ENCODE data around the gene TLCD2. TPM values are rescaled to one million over a fixed set of nuclear protein-coding genes. Genes with fewer than 3 reads are reported as not detected.

The TLCD2 gene
- total and polyA plus RNA-seq, 5 donors from 2014 or later: 0.03 to 0.35 (median 0.17) TPM; not detected in 2

DNA sequence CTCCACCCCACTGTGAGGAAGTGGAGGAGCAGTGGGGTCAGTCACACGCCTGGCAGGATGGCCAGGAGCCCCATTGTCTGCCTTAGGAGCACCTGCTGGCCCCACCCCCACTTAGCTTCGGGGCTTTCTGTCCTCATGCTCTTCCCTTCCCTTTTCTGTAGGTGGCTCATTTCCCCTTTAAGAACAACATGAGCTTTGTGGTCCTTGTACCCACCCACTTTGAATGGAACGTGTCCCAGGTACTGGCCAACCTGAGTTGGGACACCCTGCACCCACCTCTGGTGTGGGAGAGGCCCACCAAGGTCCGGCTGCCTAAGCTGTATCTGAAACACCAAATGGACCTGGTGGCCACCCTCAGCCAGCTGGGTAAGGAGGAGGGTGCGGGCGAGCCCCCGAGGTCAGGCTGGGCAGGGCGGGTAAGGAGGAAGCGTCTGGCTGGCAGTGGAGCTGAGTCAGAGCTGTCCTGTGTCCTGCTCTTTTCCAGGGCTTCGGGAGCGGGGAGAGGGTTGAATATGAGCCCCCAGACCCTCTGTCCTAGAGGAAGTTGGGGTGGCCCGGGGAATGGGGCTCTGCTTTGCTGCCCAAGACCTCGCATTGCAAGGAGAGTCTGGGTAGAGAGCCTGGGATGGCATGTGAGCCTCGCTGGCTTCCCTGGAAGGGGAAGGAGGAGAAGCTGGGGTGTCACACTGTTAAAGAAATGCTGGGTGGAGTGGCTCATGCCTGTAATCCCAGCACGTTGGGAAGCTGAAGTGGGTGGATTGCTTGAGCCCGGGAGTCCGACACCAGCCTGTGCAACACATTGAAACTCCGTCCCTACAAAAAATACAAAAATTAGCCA lies 42.5 kb upstream of the TLCD2 start:
- Mint-ChIP-seq H3K27ac (peak overlapping the region in 1 of 3 donors; percentile 51), H3K9me3 (peaks cover 0 to 3% (median 0%) of the 10 kb centered on the region in 7 donors), H3K27me3 (peaks cover 10% of the 10 kb centered on the region), H3K4me1 (no peaks in the 10 kb centered on the region), H3K36me3 (no peaks in the 10 kb centered on the region), H3K4me3 (no peak overlapping the region)
- no peak overlapping the region for H3K27ac ChIP-seq (ENCODE audit: insufficient read depth, low read length, poor library complexity, severe bottlenecking)
- no peaks in the 10 kb centered on the region for H3K4me1 ChIP-seq (ENCODE audit: control insufficient read depth, insufficient read depth, low read length, poor library complexity, severe bottlenecking)
- no peak overlapping the region for H3K4me3 ChIP-seq (ENCODE audit: low read depth, low read length)
- ATAC-seq (ENCODE audit: low read depth in 2 of 2) (peak in 1 of 2 donors; percentile 31), DNase-seq (no peak)
- H3K27me3 ChIP-seq (ENCODE audit: control insufficient read depth, insufficient read depth, low read length): no peaks in the 10 kb centered on the region
- H3K9me3 ChIP-seq (ENCODE audit: control insufficient read depth in 2 of 2, low read length in 2 of 2): no peaks in the 10 kb centered on the region
- H3K36me3 ChIP-seq (ENCODE audit: control insufficient read depth, insufficient read depth, low read length): no peaks in the 10 kb centered on the region

DNA sequence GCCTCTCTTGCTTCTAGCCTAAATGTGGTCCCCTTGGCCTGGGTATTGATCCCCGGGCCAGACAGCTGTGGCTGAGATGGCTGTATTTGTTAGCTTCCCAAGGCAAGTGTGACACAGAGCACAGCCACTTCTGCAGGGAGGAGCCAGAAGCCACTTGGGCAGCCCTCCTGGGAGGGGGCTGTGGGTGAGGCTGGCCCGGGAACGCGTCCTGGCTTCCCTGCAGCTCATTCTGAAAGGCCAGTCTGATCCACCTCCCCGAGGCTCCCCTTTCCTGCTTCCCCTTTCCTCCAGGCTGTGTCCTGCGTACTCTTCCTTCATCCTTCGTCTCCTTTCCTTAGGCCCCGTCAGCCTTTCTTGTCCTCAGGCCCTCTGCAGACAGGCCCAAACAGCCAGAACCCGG lies 40.5 kb upstream of the TLCD2 start:
- H3K36me3 ChIP-seq (ENCODE audit: control insufficient read depth, insufficient read depth, low read length): no peaks in the 10 kb centered on the region
- Mint-ChIP-seq H3K4me3 (no peak overlapping the region), H3K4me1 (no peaks in the 10 kb centered on the region), H3K27ac (no peak overlapping the region), H3K9me3 (peaks cover 0 to 2% (median 0%) of the 10 kb centered on the region in 7 donors), H3K36me3 (no peaks in the 10 kb centered on the region), H3K27me3 (peaks cover 4% of the 10 kb centered on the region)
- no peaks in the 10 kb centered on the region for H3K9me3 ChIP-seq (ENCODE audit: control insufficient read depth in 2 of 2, low read length in 2 of 2)
- no peaks in the 10 kb centered on the region for H3K4me1 ChIP-seq (ENCODE audit: control insufficient read depth, insufficient read depth, low read length, poor library complexity, severe bottlenecking)
- no peak overlapping the region for H3K4me3 ChIP-seq (ENCODE audit: low read depth, low read length)
- no peak overlapping the region for H3K27ac ChIP-seq (ENCODE audit: insufficient read depth, low read length, poor library complexity, severe bottlenecking)
- ATAC-seq (ENCODE audit: low read depth in 2 of 2) (no peak), DNase-seq (no peak)
- H3K27me3 ChIP-seq (ENCODE audit: control insufficient read depth, insufficient read depth, low read length): no peaks in the 10 kb centered on the region

- Mint-ChIP-seq H3K27ac (peak overlapping the region in 1 of 3 donors; percentile 76), H3K9me3 (peaks cover 0 to 2% (median 0%) of the 10 kb centered on the region in 7 donors)
- no peak for DNase-seq
These were observed 36.9 kb upstream of the TLCD2 start for GRCh38 chr17:1746975-1747543.

GRCh38 chr17:1745513-1746020 lies 35.4 kb upstream of the TLCD2 start:
- peaks cover 0 to 2% (median 0%) of the 10 kb centered on the region in 7 donors for H3K9me3 Mint-ChIP-seq
- DNase-seq (no peak), ATAC-seq (ENCODE audit: low read depth in 2 of 2) (no peak)
- no peaks in the 10 kb centered on the region for H3K27me3 ChIP-seq (ENCODE audit: control insufficient read depth, insufficient read depth, low read length)
- H3K27ac Mint-ChIP-seq: no peak overlapping the region
- no peak overlapping the region for H3K4me3 Mint-ChIP-seq
- H3K4me1 Mint-ChIP-seq: no peaks in the 10 kb centered on the region
- H3K36me3 Mint-ChIP-seq: no peaks in the 10 kb centered on the region
- H3K27me3 Mint-ChIP-seq: peaks cover 9% of the 10 kb centered on the region
- H3K27ac ChIP-seq (ENCODE audit: insufficient read depth, low read length, poor library complexity, severe bottlenecking): no peak overlapping the region
- no peaks in the 10 kb centered on the region for H3K9me3 ChIP-seq (ENCODE audit: control insufficient read depth in 2 of 2, low read length in 2 of 2)
- no peaks in the 10 kb centered on the region for H3K4me1 ChIP-seq (ENCODE audit: control insufficient read depth, insufficient read depth, low read length, poor library complexity, severe bottlenecking)
- no peak overlapping the region for H3K4me3 ChIP-seq (ENCODE audit: low read depth, low read length)
- H3K36me3 ChIP-seq (ENCODE audit: control insufficient read depth, insufficient read depth, low read length): no peaks in the 10 kb centered on the region

More at GRCh38 chr17:1746975-1747543, 36.9 kb upstream of the TLCD2 start:
- Histone ChIP-seq H3K4me1 (ENCODE audit: control insufficient read depth, insufficient read depth, low read length, poor library complexity, severe bottlenecking) (no peaks in the 10 kb centered on the region), H3K9me3 (ENCODE audit: control insufficient read depth in 2 of 2, low read length in 2 of 2) (no peaks in the 10 kb centered on the region), H3K27me3 (ENCODE audit: control insufficient read depth, insufficient read depth, low read length) (no peaks in the 10 kb centered on the region), H3K27ac (ENCODE audit: insufficient read depth, low read length, poor library complexity, severe bottlenecking) (no peak overlapping the region), H3K36me3 (ENCODE audit: control insufficient read depth, insufficient read depth, low read length) (no peaks in the 10 kb centered on the region), H3K4me3 (ENCODE audit: low read depth, low read length) (no peak overlapping the region)
- Mint-ChIP-seq H3K36me3 (no peaks in the 10 kb centered on the region), H3K4me3 (no peak overlapping the region), H3K4me1 (no peaks in the 10 kb centered on the region), H3K27me3 (peaks cover 9% of the 10 kb centered on the region)
- no peak for ATAC-seq (ENCODE audit: low read depth in 2 of 2)

- Mint-ChIP-seq H3K4me1 (no peaks in the 10 kb centered on the region), H3K36me3 (no peaks in the 10 kb centered on the region), H3K27me3 (peaks cover 9% of the 10 kb centered on the region), H3K27ac (no peak overlapping the region), H3K9me3 (peaks cover 0 to 2% (median 0%) of the 10 kb centered on the region in 7 donors), H3K4me3 (no peak overlapping the region)
- no peak for ATAC-seq (ENCODE audit: low read depth in 2 of 2)
- no peak overlapping the region for H3K4me3 ChIP-seq (ENCODE audit: low read depth, low read length)
- H3K27ac ChIP-seq (ENCODE audit: insufficient read depth, low read length, poor library complexity, severe bottlenecking): no peak overlapping the region
- no peaks in the 10 kb centered on the region for H3K9me3 ChIP-seq (ENCODE audit: control insufficient read depth in 2 of 2, low read length in 2 of 2)
- no peaks in the 10 kb centered on the region for H3K4me1 ChIP-seq (ENCODE audit: control insufficient read depth, insufficient read depth, low read length, poor library complexity, severe bottlenecking)
- H3K36me3 ChIP-seq (ENCODE audit: control insufficient read depth, insufficient read depth, low read length): no peaks in the 10 kb centered on the region
- H3K27me3 ChIP-seq (ENCODE audit: control insufficient read depth, insufficient read depth, low read length): no peaks in the 10 kb centered on the region
- no peak for DNase-seq
These were observed 34.7 kb upstream of the TLCD2 start for GRCh38 chr17:1744551-1745512.

DNA sequence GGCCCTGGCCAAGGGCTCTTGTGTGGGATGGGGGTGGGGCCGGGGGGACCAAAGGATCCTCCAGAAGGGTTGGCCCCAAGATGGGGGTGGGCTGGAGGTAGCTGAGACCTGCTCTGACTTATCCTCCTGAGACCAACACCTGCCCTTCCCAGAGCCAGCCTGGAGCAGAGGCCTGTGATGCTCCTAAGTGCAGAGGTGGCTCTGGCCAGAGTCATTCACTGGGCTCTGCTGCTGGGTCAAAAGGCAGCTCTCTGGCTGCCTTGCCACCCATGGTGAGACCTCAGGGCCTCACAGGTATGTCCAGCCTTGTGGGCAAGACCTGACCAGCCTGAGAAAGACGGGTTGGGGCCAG lies 32.9 kb upstream of the TLCD2 start:
- H3K4me3 Mint-ChIP-seq: no peak overlapping the region
- Histone ChIP-seq H3K27me3 (ENCODE audit: control insufficient read depth, insufficient read depth, low read length) (no peaks in the 10 kb centered on the region), H3K4me1 (ENCODE audit: control insufficient read depth, insufficient read depth, low read length, poor library complexity, severe bottlenecking) (no peaks in the 10 kb centered on the region), H3K27ac (ENCODE audit: insufficient read depth, low read length, poor library complexity, severe bottlenecking) (no peak overlapping the region), H3K36me3 (ENCODE audit: control insufficient read depth, insufficient read depth, low read length) (no peaks in the 10 kb centered on the region), H3K9me3 (ENCODE audit: control insufficient read depth in 2 of 2, low read length in 2 of 2) (no peaks in the 10 kb centered on the region), H3K4me3 (ENCODE audit: low read depth, low read length) (no peak overlapping the region)
- peaks cover 0 to 2% (median 0%) of the 10 kb centered on the region in 7 donors for H3K9me3 Mint-ChIP-seq
- no peaks in the 10 kb centered on the region for H3K36me3 Mint-ChIP-seq
- H3K27ac Mint-ChIP-seq: no peak overlapping the region
- H3K4me1 Mint-ChIP-seq: peaks cover 0 to 3% (median 0%) of the 10 kb centered on the region in 4 donors
- DNase-seq: no peak
- peaks cover 5% of the 10 kb centered on the region for H3K27me3 Mint-ChIP-seq
- ATAC-seq (ENCODE audit: low read depth in 2 of 2): no peak

DNA sequence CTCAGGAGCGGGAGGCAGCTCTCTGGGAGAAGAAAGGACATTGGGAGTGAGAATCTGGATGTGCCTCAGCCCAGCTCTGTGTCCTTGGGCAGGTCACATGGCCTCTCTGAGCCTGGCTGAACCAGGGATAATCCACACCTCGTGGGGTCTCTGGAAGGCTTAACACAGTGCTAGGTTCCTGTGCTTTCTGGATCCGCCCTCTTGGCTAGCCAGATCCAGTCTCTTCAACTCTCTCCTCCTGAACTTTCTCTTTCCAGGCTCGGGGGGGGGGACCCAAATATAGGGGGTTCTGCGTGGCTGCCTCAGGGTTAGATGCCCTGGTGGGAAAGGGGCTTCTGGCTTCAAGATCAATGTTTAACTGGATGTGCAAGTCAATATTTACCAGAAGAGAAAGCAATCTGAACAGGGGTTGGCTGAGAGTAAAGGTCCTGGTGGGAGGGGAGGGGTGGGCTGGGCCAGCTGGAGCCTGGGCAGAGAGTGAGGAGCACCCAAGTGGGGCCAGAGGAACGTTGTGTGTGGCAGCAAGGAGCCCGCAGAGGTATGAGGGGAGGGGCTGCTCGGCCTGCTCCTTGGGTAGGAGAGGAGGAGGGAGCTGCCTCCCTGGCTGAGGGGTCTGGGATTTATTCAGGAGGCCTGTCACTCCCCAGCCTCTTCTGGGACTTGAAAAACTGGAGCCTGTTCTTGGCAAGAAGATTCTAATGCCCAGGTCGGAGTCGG lies 32.4 kb upstream of the TLCD2 start, which contains the start of gene SERPINF2:
Gene SERPINF2 (plus strand): TSS at position 501 of the 717 bp plus-strand sequence. CDS start 2,125 bp downstream, outside the sequence.
- Mint-ChIP-seq H3K36me3 (no peaks in the 10 kb centered on the region), H3K27me3 (peaks cover 5% of the 10 kb centered on the region), H3K27ac (peak within 1 kb of the TSS in 2 of 3 donors; percentile 55 to 56)

More for the DNA sequence above, 32.4 kb upstream of the TLCD2 start, which contains the start of gene SERPINF2:
- H3K4me1 Mint-ChIP-seq: peaks cover 0 to 3% (median 0%) of the 10 kb centered on the region in 4 donors
- Histone ChIP-seq H3K9me3 (ENCODE audit: control insufficient read depth in 2 of 2, low read length in 2 of 2) (no peaks in the 10 kb centered on the region), H3K4me3 (ENCODE audit: low read depth, low read length) (no peak within 1 kb of the TSS), H3K36me3 (ENCODE audit: control insufficient read depth, insufficient read depth, low read length) (peaks cover 3% of the 10 kb centered on the region), H3K4me1 (ENCODE audit: control insufficient read depth, insufficient read depth, low read length, poor library complexity, severe bottlenecking) (no peaks in the 10 kb centered on the region), H3K27me3 (ENCODE audit: control insufficient read depth, insufficient read depth, low read length) (no peaks in the 10 kb centered on the region), H3K27ac (ENCODE audit: insufficient read depth, low read length, poor library complexity, severe bottlenecking) (no peak within 1 kb of the TSS)
- H3K9me3 Mint-ChIP-seq: no peaks in the 10 kb centered on the region
- DNase-seq (no peak), ATAC-seq (ENCODE audit: low read depth in 2 of 2) (no peak)
- H3K4me3 Mint-ChIP-seq: peak within 1 kb of the TSS in 1 of 4 donors; percentile 38

Measured in CD4-positive, CD25-positive, alpha-beta regulatory T cell (primary cell).